ENCODE data around the gene PAPSS2.

DNA sequence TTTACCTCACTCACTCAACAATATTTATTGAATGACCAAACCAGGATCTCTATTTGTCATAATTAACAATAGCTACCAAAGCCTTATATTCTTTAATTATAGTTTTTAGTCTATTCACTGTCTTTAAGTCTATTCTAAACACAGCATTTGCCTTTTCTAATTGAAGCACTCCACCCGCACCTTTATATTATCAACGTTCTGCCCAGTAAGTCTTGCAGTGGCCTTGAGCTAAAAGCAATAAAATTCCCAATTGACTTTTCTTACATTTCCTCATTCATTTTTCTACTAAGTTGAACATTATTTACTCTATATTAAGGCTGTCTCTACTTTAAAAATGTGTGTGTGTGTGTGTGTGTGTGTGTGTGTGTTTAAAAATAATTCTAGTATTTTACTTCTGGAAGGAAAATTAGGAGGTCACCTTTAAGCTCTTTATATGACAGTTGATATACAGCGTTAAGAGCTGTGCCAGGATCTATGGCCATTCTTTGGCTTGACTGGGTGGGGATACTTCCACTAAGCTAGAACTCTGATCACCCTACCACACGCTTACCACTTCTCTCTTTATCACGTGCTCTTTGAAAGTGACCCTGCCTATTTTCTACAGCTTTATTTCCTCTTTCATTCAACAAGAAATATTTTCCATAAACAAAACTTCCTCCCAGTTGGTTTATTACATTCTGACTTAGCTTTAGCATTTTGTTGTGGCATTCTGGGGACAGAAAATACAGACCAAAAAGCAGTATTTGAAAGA lies 8.8 kb downstream of the PAPSS2 start:
- TF ChIP-seq, protein P1, sequence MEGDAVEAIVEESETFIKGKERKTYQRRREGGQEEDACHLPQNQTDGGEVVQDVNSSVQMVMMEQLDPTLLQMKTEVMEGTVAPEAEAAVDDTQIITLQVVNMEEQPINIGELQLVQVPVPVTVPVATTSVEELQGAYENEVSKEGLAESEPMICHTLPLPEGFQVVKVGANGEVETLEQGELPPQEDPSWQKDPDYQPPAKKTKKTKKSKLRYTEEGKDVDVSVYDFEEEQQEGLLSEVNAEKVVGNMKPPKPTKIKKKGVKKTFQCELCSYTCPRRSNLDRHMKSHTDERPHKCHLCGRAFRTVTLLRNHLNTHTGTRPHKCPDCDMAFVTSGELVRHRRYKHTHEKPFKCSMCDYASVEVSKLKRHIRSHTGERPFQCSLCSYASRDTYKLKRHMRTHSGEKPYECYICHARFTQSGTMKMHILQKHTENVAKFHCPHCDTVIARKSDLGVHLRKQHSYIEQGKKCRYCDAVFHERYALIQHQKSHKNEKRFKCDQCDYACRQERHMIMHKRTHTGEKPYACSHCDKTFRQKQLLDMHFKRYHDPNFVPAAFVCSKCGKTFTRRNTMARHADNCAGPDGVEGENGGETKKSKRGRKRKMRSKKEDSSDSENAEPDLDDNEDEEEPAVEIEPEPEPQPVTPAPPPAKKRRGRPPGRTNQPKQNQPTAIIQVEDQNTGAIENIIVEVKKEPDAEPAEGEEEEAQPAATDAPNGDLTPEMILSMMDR (conservative IDR thresholded peaks at IDR 0.05; ENCODE audit: low read length) = no peak
- TF ChIP-seq EZH2phosphoT487 (IDR thresholded peaks at IDR 0.05; ENCODE audit: borderline replicate concordance, low read depth, low read length) = no peak
